Vagina (tissue), 2 donors: ENCODE results near the gene BAAT.

Experiments used
- POLR2A ChIP-seq, 2 donors: fragments of 450-650 bp; IDR thresholded peaks; one replicate each; pipeline ENCODE4 v1.6.1; 2017; ENCODE audit warnings: antibody characterized with exemption in 2 of 2, mild to moderate bottlenecking in 2 of 2, moderate library complexity in 2 of 2
- TF ChIP-seq, protein P1 (sequence below), 3 experiments: fragments of 450-650 bp in 2 of 3; fragments of 200-600 bp in 1 of 3; sonication (generic) in 1 of 3; IDR thresholded peaks; one replicate each; pipeline ENCODE4 v1.5.1; 2017 to 2019; ENCODE audit warnings: antibody characterized with exemption in 3 of 3, mild to moderate bottlenecking in 2 of 3, moderate library complexity in 2 of 3

DNA sequence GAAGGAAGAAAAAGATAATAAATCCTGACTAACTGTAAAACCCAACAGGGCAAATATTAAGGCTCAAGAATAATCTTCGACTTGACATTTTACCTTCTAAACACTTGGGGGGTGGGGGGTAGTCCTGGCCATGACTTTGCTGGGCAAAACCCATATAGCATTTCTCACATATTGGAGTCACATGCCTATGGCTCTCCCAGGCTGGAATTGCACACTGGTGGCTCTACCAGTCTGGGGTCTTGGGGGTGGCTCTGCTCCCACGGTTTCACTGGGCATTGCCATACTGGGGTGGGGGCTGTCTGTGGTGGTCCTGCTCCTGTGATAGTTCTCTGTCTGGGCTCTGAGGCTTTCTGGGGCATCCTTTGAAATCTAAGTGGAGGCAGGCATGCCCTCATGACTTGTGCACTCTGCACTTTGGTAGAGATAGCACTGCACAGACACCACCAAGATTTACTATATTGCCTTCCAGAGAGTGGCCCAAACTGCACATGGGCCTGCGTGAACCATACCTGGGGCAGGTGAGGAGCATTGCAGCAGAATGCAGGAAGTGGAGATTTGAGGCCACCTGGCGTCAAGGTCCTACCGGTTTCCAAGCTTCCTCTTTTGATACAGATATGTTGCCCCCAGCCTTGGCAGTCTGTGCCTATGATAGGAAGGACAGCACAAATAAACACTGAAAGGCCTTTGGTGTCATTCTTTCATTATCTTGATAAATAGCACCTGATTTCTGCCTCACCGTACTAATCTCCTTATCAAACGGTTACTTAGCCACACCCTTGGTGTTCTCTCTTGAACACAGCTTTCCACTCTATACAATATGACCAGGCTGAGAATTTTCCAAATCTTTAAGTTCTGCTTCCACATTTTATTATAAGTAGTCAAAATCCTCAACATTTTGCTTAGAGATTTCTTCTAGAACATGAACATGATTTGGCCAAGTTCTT, 29.8 kb downstream of the BAAT start:
- no peak for TF ChIP-seq POLR2A (IDR thresholded peaks at IDR 0.05)
- TF ChIP-seq, protein P1, sequence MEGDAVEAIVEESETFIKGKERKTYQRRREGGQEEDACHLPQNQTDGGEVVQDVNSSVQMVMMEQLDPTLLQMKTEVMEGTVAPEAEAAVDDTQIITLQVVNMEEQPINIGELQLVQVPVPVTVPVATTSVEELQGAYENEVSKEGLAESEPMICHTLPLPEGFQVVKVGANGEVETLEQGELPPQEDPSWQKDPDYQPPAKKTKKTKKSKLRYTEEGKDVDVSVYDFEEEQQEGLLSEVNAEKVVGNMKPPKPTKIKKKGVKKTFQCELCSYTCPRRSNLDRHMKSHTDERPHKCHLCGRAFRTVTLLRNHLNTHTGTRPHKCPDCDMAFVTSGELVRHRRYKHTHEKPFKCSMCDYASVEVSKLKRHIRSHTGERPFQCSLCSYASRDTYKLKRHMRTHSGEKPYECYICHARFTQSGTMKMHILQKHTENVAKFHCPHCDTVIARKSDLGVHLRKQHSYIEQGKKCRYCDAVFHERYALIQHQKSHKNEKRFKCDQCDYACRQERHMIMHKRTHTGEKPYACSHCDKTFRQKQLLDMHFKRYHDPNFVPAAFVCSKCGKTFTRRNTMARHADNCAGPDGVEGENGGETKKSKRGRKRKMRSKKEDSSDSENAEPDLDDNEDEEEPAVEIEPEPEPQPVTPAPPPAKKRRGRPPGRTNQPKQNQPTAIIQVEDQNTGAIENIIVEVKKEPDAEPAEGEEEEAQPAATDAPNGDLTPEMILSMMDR (IDR thresholded peaks at IDR 0.05): no peak
